Measurements from ENCODE around the gene MB21D2.

DNA sequence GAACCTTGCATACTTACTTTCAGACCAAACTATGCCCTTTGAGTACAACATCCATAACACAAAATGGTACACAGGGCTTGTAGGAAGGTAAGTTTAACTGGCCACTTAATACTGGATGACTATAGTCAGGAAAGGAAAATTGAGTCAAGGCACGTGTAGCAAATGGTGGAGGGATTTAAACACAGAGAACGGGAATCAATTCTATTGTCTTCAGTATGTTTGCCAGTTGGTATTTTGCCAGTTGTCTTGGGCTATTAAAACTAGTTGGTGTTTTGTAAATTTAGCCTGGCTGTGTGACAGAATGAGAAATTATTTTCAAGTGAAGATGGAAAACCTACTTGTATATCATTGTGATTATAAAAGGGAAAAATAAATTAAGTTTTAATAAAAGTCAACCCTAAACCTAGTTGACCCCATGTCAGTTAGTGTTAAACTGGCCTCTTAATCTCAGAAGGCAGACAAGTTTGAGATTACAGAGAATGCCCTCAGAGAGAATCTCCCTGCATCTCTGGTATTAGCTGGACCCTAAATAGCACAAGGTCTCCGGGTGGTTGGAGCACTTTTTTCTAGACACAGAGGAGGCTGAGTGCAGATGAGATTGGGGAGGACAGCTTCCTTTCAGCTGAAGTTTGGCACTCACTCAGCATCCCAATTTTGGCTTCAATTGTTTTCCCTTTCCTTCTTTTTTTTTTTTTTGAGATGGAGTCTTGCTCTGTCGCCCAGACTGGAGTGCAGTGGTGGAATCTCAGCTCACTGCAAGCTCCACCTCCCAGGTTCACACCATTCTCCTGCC, 91.2 kb downstream of the MB21D2 start:
- TF ChIP-seq POLR2AphosphoS5 (IDR thresholded peaks at IDR 0.05; ENCODE audit: low read depth) (no peak), CREB1 (CRISPR knock-in tag; IDR thresholded peaks at IDR 0.05; ENCODE audit: low read depth) (no peak), EZH2 (IDR thresholded peaks at IDR 0.05; ENCODE audit: low read depth, unreplicated experiment) (no peak), ZNF331 (CRISPR knock-in tag; IDR thresholded peaks at IDR 0.05; ENCODE audit: low read depth) (no peak)
- TF ChIP-seq, protein P1, sequence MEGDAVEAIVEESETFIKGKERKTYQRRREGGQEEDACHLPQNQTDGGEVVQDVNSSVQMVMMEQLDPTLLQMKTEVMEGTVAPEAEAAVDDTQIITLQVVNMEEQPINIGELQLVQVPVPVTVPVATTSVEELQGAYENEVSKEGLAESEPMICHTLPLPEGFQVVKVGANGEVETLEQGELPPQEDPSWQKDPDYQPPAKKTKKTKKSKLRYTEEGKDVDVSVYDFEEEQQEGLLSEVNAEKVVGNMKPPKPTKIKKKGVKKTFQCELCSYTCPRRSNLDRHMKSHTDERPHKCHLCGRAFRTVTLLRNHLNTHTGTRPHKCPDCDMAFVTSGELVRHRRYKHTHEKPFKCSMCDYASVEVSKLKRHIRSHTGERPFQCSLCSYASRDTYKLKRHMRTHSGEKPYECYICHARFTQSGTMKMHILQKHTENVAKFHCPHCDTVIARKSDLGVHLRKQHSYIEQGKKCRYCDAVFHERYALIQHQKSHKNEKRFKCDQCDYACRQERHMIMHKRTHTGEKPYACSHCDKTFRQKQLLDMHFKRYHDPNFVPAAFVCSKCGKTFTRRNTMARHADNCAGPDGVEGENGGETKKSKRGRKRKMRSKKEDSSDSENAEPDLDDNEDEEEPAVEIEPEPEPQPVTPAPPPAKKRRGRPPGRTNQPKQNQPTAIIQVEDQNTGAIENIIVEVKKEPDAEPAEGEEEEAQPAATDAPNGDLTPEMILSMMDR (conservative IDR thresholded peaks at IDR 0.05; ENCODE audit: low read depth in 2 of 2): no peak
- TF ChIP-seq, protein P2, sequence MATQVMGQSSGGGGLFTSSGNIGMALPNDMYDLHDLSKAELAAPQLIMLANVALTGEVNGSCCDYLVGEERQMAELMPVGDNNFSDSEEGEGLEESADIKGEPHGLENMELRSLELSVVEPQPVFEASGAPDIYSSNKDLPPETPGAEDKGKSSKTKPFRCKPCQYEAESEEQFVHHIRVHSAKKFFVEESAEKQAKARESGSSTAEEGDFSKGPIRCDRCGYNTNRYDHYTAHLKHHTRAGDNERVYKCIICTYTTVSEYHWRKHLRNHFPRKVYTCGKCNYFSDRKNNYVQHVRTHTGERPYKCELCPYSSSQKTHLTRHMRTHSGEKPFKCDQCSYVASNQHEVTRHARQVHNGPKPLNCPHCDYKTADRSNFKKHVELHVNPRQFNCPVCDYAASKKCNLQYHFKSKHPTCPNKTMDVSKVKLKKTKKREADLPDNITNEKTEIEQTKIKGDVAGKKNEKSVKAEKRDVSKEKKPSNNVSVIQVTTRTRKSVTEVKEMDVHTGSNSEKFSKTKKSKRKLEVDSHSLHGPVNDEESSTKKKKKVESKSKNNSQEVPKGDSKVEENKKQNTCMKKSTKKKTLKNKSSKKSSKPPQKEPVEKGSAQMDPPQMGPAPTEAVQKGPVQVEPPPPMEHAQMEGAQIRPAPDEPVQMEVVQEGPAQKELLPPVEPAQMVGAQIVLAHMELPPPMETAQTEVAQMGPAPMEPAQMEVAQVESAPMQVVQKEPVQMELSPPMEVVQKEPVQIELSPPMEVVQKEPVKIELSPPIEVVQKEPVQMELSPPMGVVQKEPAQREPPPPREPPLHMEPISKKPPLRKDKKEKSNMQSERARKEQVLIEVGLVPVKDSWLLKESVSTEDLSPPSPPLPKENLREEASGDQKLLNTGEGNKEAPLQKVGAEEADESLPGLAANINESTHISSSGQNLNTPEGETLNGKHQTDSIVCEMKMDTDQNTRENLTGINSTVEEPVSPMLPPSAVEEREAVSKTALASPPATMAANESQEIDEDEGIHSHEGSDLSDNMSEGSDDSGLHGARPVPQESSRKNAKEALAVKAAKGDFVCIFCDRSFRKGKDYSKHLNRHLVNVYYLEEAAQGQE (IDR thresholded peaks at IDR 0.05; ENCODE audit: unreplicated experiment): no peak

Data from GM23338 (cell line).